ENCODE results near the gene APOBEC3C.
"Not testable (repeated sequence)": the region's sequence is repeated elsewhere in the genome, so short reads cannot be mapped to it uniquely, and the experiment has no call there.

Gene APOBEC3C

DNA sequence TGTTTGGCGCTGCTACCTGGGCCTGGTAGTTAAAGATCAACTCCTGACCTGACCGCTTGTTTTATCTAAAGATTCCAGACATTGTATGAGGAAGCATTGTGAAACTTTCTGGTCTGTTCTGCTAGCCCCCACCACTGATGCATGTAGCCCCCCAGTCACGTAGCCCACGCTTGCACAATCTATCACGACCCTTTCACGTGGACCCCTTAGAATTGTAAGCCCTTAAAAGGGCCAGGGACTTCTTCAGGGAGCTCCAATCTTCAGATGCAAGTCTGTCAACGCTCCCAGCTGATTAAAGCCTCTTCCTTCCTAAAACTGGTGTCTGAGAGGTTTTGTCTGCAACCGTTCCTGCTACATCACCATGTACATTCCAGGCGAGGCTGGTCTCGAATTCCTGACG lies 41.6 kb downstream of the APOBEC3C start:
- no peak for DNase-seq (ENCODE audit: low read depth in 2 of 2, low spot score in 1 of 2)

DNA sequence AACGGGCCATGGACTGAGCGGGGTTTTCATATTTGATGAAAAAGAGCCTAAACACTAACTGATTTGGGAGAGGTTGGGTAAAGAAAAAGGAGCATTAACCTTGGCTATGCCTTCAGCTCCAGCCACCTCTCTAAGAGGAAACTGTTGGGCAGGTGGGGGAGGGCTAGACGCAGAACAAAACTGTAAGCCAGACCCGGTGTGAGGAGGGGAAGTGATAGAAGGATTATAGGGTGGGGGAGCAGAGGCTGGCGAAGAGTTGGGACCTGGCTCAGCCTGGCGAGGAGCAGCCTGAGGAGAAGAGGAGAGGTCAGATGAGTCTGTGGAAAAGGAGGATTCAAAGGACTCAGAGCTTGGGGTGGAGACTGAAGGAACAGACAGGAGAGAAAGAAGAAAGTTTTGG lies 47.2 kb downstream of the APOBEC3C start:
- not testable (repeated sequence) for DNase-seq (ENCODE audit: low read depth in 2 of 2, low spot score in 1 of 2)

DNA sequence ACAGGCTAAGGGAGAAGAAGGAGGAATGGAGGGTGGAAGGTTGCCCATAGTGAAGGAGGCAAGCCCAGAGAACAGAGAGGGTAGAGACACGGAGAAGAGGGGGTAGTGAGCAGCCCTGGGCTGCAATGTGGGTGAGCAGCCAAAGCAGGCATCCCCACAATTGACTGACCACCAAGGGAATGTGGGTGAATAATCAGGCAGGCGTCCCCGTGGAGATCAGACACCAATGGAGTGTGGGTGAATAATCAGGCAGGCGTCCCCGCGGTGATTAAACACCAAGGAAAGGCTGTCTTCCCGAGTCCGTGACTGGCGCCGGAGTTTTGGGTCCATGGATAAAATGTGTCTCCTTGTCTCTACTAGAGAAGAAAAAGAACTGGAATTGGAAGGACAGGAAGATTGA lies 47.9 kb downstream of the APOBEC3C start:
- not testable (repeated sequence) for DNase-seq (ENCODE audit: low read depth in 2 of 2, low spot score in 1 of 2)

DNA sequence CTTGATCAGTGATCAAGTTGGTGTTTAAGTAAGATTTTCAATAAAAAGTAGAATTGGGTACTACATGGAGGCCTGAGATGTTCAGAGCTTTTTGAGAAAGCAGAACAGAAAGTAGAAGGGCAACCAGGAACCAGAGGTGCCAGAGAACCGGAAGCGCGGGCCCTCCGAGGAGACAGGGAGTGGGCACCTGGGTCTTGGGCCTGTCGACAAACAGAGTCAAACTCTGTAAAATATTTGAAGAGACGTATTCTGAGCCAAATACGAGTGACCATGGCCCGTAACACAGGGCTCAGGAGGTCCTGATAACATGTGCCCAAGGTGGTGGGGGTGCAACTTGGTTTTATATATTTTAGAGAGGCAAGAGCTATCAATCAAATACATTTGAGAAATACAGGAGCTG lies 49.8 kb downstream of the APOBEC3C start:
- DNase-seq (ENCODE audit: low read depth in 2 of 2, low spot score in 1 of 2) = not testable (repeated sequence)

DNA sequence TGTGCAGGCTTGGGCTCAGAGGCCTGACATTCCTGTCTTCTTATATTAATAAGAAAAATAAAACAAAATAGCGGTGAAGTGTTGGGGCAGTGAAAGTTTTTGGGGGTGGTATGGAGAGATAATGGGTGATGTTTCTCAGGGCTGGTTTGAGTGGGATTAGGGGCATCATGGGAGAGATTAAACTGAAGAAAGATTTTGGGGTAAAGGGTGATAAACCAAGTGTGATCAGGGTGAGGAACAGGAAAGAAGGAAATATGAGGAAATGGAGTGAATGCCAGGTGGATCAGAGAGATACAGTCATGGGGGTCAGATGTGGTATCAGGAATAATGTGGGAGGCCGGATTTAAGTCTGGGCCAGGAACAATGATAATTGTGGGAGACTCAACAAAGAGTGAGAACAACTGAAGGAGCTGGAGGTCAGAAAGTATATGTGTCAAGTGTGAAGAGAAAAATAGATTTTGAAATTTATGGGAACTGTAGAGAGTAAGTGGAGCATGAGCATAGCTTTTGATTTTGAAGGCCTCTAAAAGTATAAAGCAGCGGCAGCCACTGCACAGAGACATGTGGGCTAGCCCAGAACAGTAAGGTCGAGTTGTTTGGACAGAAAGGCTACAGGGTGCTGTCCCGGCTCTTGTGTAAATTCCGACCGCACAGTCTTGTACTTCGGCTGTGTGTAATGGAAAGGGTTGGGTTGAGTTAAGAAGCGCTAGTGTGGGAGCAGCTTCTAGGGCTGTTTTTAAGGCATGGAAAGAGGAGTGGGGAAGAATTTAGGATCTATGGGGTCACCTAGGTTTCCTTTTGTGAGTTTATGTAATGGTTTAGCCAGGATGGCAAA lies 52.6 kb downstream of the APOBEC3C start:
- DNase-seq (ENCODE audit: low read depth in 2 of 2, low spot score in 1 of 2) = not testable (repeated sequence)

DNA sequence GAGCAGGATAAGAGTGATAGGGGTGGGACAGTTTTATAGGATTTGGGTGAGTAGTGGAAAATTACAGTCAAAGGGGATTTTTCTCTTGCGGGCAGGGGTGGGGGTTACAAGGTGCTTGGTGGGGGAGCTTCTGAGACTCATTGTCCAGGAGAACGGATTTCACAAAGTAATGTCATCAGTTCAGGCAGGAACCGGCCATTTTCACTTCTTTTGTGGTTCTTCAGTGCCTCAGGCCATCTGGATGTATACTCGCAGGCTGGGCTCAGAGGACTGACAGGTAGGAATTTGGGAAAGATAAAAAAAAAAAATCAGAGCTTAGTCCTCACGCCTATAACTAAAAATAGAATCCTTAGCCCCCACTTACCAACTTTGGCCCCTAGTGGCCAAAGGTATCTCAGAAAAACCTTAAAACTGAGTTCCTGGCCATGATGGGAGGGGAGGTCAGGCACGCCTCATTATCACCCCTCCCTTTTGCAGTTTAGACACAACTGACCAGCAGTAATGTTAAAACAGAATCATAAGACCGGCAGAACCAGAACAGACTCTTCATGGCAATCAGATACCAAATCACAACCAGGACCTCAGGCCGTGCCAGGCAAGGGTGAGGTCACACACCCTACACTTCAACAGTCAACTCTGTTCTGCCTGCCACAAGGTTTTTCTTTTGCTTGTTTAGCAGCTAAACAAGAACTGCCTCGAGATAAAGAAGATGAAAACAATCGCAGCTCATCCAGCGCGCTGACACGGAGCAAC lies 54.2 kb downstream of the APOBEC3C start:
- DNase-seq (ENCODE audit: low read depth in 2 of 2, low spot score in 1 of 2) = no peak
